Measurements from ENCODE around the gene EYA2.

EYA2 gene

DNA sequence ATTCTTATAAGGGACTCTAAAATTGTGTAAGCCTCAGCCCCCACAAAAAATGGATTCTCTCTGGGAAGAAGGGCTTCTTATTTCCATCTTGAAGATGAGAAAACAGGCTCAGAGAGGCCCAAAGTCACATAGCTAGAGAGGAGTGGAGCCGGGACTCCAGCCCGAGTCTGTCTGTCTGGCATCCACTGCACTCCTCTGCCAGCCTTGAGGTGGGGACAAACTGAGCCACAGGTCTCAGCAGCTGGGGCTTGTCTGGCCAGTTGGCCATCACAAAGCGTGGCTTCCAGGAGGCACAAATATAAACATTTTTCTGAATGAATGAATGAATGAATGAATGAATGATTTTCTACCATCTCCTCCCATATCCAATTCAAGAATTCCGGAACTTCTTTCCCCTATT lies 42.9 kb upstream of the EYA2 start:
- no peak overlapping the region for H3K4me3 ChIP-seq (ENCODE audit: low read depth, low read length)
- ChIA-PET POLR2A (no interaction called here), CTCF (no interaction called here)
- no peak for DNase-seq (ENCODE audit: low read depth, low spot score)
- TF ChIP-seq, protein P1, sequence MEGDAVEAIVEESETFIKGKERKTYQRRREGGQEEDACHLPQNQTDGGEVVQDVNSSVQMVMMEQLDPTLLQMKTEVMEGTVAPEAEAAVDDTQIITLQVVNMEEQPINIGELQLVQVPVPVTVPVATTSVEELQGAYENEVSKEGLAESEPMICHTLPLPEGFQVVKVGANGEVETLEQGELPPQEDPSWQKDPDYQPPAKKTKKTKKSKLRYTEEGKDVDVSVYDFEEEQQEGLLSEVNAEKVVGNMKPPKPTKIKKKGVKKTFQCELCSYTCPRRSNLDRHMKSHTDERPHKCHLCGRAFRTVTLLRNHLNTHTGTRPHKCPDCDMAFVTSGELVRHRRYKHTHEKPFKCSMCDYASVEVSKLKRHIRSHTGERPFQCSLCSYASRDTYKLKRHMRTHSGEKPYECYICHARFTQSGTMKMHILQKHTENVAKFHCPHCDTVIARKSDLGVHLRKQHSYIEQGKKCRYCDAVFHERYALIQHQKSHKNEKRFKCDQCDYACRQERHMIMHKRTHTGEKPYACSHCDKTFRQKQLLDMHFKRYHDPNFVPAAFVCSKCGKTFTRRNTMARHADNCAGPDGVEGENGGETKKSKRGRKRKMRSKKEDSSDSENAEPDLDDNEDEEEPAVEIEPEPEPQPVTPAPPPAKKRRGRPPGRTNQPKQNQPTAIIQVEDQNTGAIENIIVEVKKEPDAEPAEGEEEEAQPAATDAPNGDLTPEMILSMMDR (IDR thresholded peaks at IDR 0.05; ENCODE audit: insufficient read depth, low read length, missing control alignments) = no peak

DNA sequence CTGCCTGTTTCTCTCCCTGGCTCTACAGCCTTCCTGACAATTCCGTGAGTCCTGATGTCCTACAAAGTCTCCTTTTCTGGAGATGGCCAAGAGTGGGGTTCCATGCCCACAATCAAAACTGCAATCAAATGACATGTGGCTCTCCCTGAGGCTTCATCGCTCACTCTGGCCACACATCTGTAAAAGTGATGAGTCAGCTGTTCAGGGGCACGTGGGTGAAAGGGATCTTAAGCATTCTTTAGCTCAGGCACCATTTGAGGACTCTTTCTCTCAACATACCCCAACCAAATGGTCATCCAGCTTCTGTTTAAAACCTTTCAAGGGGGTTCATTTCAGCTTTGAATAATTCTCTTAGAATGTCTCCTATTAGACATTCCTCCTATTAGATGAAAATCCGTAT lies 42.3 kb upstream of the EYA2 start:
- CTCF ChIA-PET = no interaction called here
- TF ChIP-seq, protein P1 (IDR thresholded peaks at IDR 0.05; ENCODE audit: insufficient read depth, low read length, missing control alignments) = no peak

DNA sequence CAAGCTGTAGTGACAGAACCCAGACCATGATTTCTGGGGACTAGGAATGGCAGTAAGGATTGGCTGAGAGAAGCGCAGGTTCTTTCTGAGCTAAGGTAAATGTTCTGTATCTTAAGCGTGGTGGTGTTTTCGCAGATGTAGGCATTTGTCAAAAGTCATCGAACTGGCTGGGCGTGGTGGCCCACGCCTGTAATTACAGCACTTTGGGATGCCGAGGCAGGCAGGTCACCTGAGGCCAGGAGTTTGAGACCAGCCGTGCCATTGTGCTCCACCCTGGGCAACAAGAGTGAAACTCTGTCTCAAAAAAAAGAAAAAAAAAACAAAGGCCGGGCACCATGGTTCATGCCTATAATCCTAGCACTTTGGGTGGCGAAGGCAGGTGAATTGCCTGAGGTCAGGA lies 40.7 kb upstream of the EYA2 start:
- no peak overlapping the region for H3K4me3 ChIP-seq (ENCODE audit: low read depth, low read length)

More for the DNA sequence above, 42.3 kb upstream of the EYA2 start:
- H3K4me3 ChIP-seq (ENCODE audit: low read depth, low read length) = no peak overlapping the region
- no peak for DNase-seq (ENCODE audit: low read depth, low spot score)
- POLR2A ChIA-PET = no interaction called here

DNA sequence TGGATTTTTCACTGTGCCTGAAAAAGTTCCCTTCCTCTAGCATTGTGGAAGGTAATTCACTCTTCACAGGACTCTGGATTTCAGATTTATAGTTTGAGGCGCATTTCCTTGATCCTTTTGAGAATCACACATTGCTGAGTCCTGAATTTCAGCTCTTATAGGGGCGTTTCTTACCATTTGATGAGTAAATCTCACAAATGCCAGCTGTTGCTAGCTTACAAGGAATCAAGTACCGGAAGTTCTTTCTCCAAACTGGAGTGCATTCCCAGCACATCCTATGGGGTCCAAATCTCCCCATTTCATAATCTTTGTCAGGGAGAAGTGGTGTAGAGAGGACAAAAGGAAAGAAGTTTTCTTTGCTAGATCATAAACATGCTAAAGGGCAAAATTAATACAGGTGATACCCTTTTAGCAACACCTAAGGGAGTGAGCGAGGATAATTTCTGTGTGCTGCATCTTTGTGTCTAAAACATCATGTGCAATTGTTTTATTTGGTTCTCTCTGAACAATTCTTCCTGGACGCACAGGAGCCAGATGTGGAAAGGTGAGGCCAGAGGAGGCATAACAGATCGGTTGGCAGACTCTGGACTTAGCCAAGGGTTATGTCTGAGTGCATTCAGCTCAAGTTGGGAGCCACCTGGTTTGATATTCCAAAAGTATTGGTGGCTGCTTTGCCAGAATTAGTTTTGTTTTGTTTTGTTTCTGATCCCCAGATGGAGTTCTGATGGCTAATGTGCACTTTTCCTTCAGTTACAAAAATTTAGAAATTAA lies 37.4 kb upstream of the EYA2 start:
- DNase-seq (ENCODE audit: low read depth, low spot score) = no peak

More for the DNA sequence above, 40.7 kb upstream of the EYA2 start:
- no peak for DNase-seq (ENCODE audit: low read depth, low spot score)
- ChIA-PET POLR2A (no interaction called here), CTCF (no interaction called here)
- TF ChIP-seq, protein P1 (IDR thresholded peaks at IDR 0.05; ENCODE audit: insufficient read depth, low read length, missing control alignments) = no peak

DNA sequence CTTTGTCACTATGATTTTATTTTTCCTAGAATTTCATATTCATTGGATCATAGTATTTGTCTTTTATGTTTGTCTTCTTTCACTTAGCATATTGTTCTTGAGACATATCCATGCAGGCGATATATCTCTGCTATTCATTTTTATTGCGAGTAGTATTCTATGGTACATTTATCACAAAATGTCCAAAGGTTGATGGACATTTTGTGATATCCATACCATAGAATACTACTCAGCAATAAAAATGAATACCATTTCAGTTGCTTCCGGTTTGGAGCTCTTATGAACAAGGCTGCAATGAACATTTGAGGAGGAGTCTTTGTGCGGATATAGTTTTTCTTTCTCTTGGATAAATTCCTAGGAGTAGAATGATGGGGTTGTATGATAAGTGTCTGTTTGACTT lies 28.8 kb upstream of the EYA2 start:
- no peak for DNase-seq (ENCODE audit: low read depth, low spot score)
- ChIA-PET POLR2A (no interaction called here), CTCF (interaction anchor here (1.3 kb wide), 1 partner anchor 10 kb away, joined by 7 read pairs; no protein-coding TSS in a partner anchor)

More for the DNA sequence above, 37.4 kb upstream of the EYA2 start:
- CTCF ChIA-PET = no interaction called here
- TF ChIP-seq, protein P1 (IDR thresholded peaks at IDR 0.05; ENCODE audit: insufficient read depth, low read length, missing control alignments) = no peak
- POLR2A ChIA-PET = no interaction called here
- no peak overlapping the region for H3K4me3 ChIP-seq (ENCODE audit: low read depth, low read length)

DNA sequence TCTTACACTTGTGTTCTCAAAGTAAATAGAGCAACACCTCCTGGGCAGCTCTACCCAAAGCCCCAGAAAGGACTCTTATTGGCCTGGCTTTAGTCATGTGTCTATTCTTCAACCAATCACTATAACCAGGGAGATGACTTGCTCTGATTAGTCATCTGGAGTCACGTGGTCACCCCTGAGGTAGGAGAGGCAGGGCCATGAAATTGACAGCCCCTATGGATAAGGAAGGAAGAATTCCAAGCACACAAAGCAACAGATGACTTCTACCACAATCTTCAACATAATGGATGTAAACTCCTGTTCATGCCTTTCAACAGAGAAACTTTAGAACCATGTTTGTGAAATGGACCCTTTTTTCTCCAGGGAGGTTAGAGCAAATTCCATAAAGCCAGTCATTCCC lies 24.6 kb upstream of the EYA2 start:
- TF ChIP-seq, protein P1 (IDR thresholded peaks at IDR 0.05; ENCODE audit: insufficient read depth, low read length, missing control alignments) = no peak
- DNase-seq (ENCODE audit: low read depth, low spot score) = no peak
- ChIA-PET POLR2A (no interaction called here), CTCF (interaction anchor here (1.5 kb wide), 1 partner anchor 8 kb away, joined by 6 read pairs; no protein-coding TSS in a partner anchor)
- H3K4me3 ChIP-seq (ENCODE audit: low read depth, low read length) = no peak overlapping the region

More for the DNA sequence above, 28.8 kb upstream of the EYA2 start:
- H3K4me3 ChIP-seq (ENCODE audit: low read depth, low read length) = no peak overlapping the region
- TF ChIP-seq, protein P1 (IDR thresholded peaks at IDR 0.05; ENCODE audit: insufficient read depth, low read length, missing control alignments) = no peak

Measured in AG04449 (cell line).